ENCODE results near the gene VAT1. TPM values are rescaled to one million over a fixed set of nuclear protein-coding genes. Genes with fewer than 3 reads are reported as not detected.
"Not testable (repeated sequence)": the region's sequence is repeated elsewhere in the genome, so short reads cannot be mapped to it uniquely, and the experiment has no call there.

The VAT1 gene
- 114 TPM for polyA plus RNA-seq (2013, experiment 1 of 2)
- 125 TPM for polyA plus RNA-seq (2013, experiment 2 of 2)

- Histone ChIP-seq H3K4me3 (ENCODE audit: low read length) (peak within 1 kb of the TSS; percentile 96), H3K27me3 (ENCODE audit: insufficient read depth, low read length) (no peaks in the 10 kb centered on the region), H3K9ac (ENCODE audit: low read depth, low read length) (peak within 1 kb of the TSS; percentile 80), H3K27ac (ENCODE audit: low read depth, low read length) (peak within 1 kb of the TSS; percentile 76), H3K36me3 (ENCODE audit: insufficient read depth, low read length) (peaks cover 23% of the 10 kb centered on the region), H3K9me3 (ENCODE audit: insufficient read depth, low read depth, low read length) (no peaks in the 10 kb centered on the region), H3K4me1 (ENCODE audit: insufficient read depth, low read length) (peaks cover 23% of the 10 kb centered on the region)
- WGBS: under 1% methylated on average over 80 of the region's 80 CpGs
These were observed at the start of gene VAT1 for GRCh38 chr17:43021741-43022512. Gene VAT1 (minus strand): TSS chr17:43022385. CDS start chr17:43022322, 63 bp downstream.

DNA sequence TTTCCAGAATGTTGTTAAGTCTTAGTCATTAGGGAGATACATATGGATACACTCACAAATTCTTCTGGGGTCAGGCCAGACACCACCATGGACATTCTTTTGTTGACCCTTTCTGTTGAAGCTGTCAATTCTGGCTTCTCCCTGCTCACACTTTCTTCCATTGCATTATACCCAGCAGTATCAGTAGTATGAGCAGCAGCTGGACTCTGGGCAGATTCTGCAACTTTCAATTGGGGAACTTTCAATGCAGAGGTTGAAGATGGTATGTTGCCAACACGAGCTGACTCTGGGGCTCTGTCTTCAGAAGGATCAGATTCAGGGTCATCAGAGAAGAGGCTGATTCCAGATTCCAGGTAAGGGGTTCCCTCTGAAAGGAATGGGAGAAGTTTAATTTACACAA lies 48.7 kb upstream of the VAT1 start:
- no peaks in the 10 kb centered on the region for H3K9me3 ChIP-seq (ENCODE audit: insufficient read depth, low read depth, low read length)
- H3K36me3 ChIP-seq (ENCODE audit: insufficient read depth, low read length): peaks cover 61% of the 10 kb centered on the region
- 0 out of 2 replicates have a peak, but pooled peaks cover 4% of the 10 kb centered on the region for H3K4me1 ChIP-seq (ENCODE audit: insufficient read depth, low read length)
- H3K27ac ChIP-seq (ENCODE audit: low read depth, low read length): no peak overlapping the region
- 96% methylated on average over 1 of the region's 1 CpG for WGBS
- no peak overlapping the region for H3K4me3 ChIP-seq (ENCODE audit: low read length)
- H3K27me3 ChIP-seq (ENCODE audit: insufficient read depth, low read length): no peaks in the 10 kb centered on the region
- no peak overlapping the region for H3K9ac ChIP-seq (ENCODE audit: low read depth, low read length)

GRCh38 chr17:43070257-43070656 lies 48.1 kb upstream of the VAT1 start:
- Histone ChIP-seq H3K27ac (ENCODE audit: low read depth, low read length) (no peak overlapping the region), H3K9ac (ENCODE audit: low read depth, low read length) (no peak overlapping the region), H3K36me3 (ENCODE audit: insufficient read depth, low read length) (peaks cover 61% of the 10 kb centered on the region), H3K4me1 (ENCODE audit: insufficient read depth, low read length) (0 out of 2 replicates have a peak, but pooled peaks cover 4% of the 10 kb centered on the region), H3K27me3 (ENCODE audit: insufficient read depth, low read length) (no peaks in the 10 kb centered on the region), H3K4me3 (ENCODE audit: low read length) (no peak overlapping the region), H3K9me3 (ENCODE audit: insufficient read depth, low read depth, low read length) (no peaks in the 10 kb centered on the region)
- WGBS: 69% methylated on average over 1 of the region's 1 CpG

- no peak overlapping the region for H3K9ac ChIP-seq (ENCODE audit: low read depth, low read length)
- 95% methylated on average over 3 of the region's 3 CpGs for WGBS
- H3K36me3 ChIP-seq (ENCODE audit: insufficient read depth, low read length): peaks cover 61% of the 10 kb centered on the region
- H3K4me3 ChIP-seq (ENCODE audit: low read length): no peak overlapping the region
- H3K27ac ChIP-seq (ENCODE audit: low read depth, low read length): no peak overlapping the region
- no peaks in the 10 kb centered on the region for H3K9me3 ChIP-seq (ENCODE audit: insufficient read depth, low read depth, low read length)
- no peaks in the 10 kb centered on the region for H3K27me3 ChIP-seq (ENCODE audit: insufficient read depth, low read length)
- H3K4me1 ChIP-seq (ENCODE audit: insufficient read depth, low read length): 0 out of 2 replicates have a peak, but pooled peaks cover 4% of the 10 kb centered on the region
These were observed 47.2 kb upstream of the VAT1 start for GRCh38 chr17:43069368-43069898.

DNA sequence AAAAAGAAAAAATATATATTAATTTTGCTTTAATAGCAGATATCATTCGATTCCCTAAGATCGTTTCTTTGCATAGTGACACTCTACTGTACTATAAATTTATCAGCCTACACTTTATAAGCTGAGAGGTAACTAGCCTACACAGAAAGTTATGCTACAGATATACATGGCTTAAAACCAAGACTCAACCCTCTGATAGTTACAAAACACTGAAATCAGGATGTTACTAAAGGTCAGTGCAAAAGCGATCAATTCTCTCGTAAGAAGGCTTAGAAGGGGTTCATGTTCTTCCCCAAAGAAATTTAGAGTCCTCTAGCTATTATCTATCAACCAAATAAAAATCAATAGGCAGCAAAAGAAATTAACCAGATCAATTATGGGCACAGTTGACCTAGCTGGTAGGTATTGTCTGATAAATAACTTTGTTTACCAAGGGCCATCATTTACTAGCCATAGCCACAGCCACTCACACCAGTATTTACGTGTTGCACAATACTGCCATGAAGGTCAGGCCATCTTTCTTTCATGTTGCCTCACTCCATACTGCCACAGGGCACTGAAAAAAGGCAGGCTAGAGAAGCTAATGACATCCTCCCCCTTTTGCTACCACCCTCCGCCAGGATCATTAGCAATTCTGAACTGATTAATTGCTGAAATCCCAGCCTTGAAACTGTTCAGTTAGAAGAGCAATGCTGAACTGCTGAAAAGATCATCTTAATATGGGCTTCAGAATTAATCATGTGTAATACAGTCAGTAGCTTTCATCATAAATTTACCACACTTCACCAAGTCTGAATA lies 46.6 kb upstream of the VAT1 start:
- no peaks in the 10 kb centered on the region for H3K9me3 ChIP-seq (ENCODE audit: insufficient read depth, low read depth, low read length)
- H3K4me3 ChIP-seq (ENCODE audit: low read length): no peak overlapping the region
- H3K4me1 ChIP-seq (ENCODE audit: insufficient read depth, low read length): peaks cover 10% of the 10 kb centered on the region; the same call in 1 of the 2 replicates
- peaks cover 54% of the 10 kb centered on the region for H3K36me3 ChIP-seq (ENCODE audit: insufficient read depth, low read length)
- H3K27ac ChIP-seq (ENCODE audit: low read depth, low read length): no peak overlapping the region
- no peaks in the 10 kb centered on the region for H3K27me3 ChIP-seq (ENCODE audit: insufficient read depth, low read length)
- WGBS: 90% methylated on average over 6 of the region's 6 CpGs
- H3K9ac ChIP-seq (ENCODE audit: low read depth, low read length): no peak overlapping the region

GRCh38 chr17:43062984-43063638 lies 40.9 kb upstream of the VAT1 start:
- Histone ChIP-seq H3K36me3 (ENCODE audit: insufficient read depth, low read length) (peaks cover 53% of the 10 kb centered on the region), H3K4me1 (ENCODE audit: insufficient read depth, low read length) (peaks cover 15% of the 10 kb centered on the region), H3K4me3 (ENCODE audit: low read length) (no peak overlapping the region), H3K9ac (ENCODE audit: low read depth, low read length) (no peak overlapping the region), H3K27ac (ENCODE audit: low read depth, low read length) (peak overlapping the region; percentile 60), H3K27me3 (ENCODE audit: insufficient read depth, low read length) (no peaks in the 10 kb centered on the region), H3K9me3 (ENCODE audit: insufficient read depth, low read depth, low read length) (no peaks in the 10 kb centered on the region)
- 90% methylated on average over 9 of the region's 10 CpGs for WGBS

- Histone ChIP-seq H3K9ac (ENCODE audit: low read depth, low read length) (no peak overlapping the region), H3K27me3 (ENCODE audit: insufficient read depth, low read length) (no peaks in the 10 kb centered on the region), H3K36me3 (ENCODE audit: insufficient read depth, low read length) (peaks cover 66% of the 10 kb centered on the region), H3K4me3 (ENCODE audit: low read length) (no peak overlapping the region), H3K27ac (ENCODE audit: low read depth, low read length) (no peak overlapping the region), H3K4me1 (ENCODE audit: insufficient read depth, low read length) (no peaks in the 10 kb centered on the region), H3K9me3 (ENCODE audit: insufficient read depth, low read depth, low read length) (no peaks in the 10 kb centered on the region)
- WGBS: 97% methylated on average over 7 of the region's 7 CpGs
These were observed 33.9 kb upstream of the VAT1 start for GRCh38 chr17:43056051-43056450.

- H3K27me3 ChIP-seq (ENCODE audit: insufficient read depth, low read length); H3K4me1 ChIP-seq (ENCODE audit: insufficient read depth, low read length); H3K9me3 ChIP-seq (ENCODE audit: insufficient read depth, low read depth, low read length); H3K4me3 ChIP-seq (ENCODE audit: low read length); H3K9ac ChIP-seq (ENCODE audit: low read depth, low read length); H3K27ac ChIP-seq (ENCODE audit: low read depth, low read length): not testable (repeated sequence)
- peaks cover 64% of the 10 kb centered on the region for H3K36me3 ChIP-seq (ENCODE audit: insufficient read depth, low read length)
- 93% methylated on average over 7 of the region's 7 CpGs for WGBS
These were observed 30.8 kb upstream of the VAT1 start for GRCh38 chr17:43053008-43053407.

- Histone ChIP-seq H3K9me3 (ENCODE audit: insufficient read depth, low read depth, low read length) (no peaks in the 10 kb centered on the region), H3K9ac (ENCODE audit: low read depth, low read length) (no peak overlapping the region), H3K4me1 (ENCODE audit: insufficient read depth, low read length) (no peaks in the 10 kb centered on the region), H3K27ac (ENCODE audit: low read depth, low read length) (no peak overlapping the region), H3K36me3 (ENCODE audit: insufficient read depth, low read length) (peaks cover 67% of the 10 kb centered on the region), H3K4me3 (ENCODE audit: low read length) (no peak overlapping the region), H3K27me3 (ENCODE audit: insufficient read depth, low read length) (no peaks in the 10 kb centered on the region)
- WGBS: 96% methylated on average over 1 of the region's 1 CpG
These were observed 29.8 kb upstream of the VAT1 start for GRCh38 chr17:43051969-43052368.

- Histone ChIP-seq H3K36me3 (ENCODE audit: insufficient read depth, low read length) (peaks cover 27% of the 10 kb centered on the region), H3K9ac (ENCODE audit: low read depth, low read length) (no peak overlapping the region), H3K27ac (ENCODE audit: low read depth, low read length) (no peak overlapping the region), H3K4me3 (ENCODE audit: low read length) (no peak overlapping the region), H3K27me3 (ENCODE audit: insufficient read depth, low read length) (no peaks in the 10 kb centered on the region), H3K9me3 (ENCODE audit: insufficient read depth, low read depth, low read length) (no peaks in the 10 kb centered on the region), H3K4me1 (ENCODE audit: insufficient read depth, low read length) (peaks cover 29% of the 10 kb centered on the region)
- WGBS: 92% methylated on average over 4 of the region's 4 CpGs
These were observed 21.8 kb upstream of the VAT1 start for GRCh38 chr17:43044024-43044423.

DNA sequence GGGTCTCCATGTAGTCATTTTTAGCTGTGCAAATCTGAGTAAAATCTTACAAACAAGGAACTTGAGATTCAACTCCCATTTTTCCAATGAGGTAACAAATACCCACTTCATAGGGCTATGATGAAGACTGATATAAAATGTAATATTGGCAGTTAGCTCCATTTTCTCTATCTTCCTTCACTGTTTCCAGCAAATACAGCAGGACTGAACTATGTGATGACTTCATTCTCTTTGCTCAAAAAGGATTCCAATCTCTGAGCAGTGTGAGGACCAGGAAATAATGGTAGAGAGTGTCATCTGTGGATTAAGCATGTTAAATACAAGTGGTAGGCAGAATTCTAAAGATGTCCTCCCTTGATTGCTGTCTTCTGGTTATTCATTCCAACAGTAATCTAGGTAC lies 21.1 kb upstream of the VAT1 start:
- Histone ChIP-seq H3K27ac (ENCODE audit: low read depth, low read length) (peak overlapping the region; percentile 40; the same call in 1 of the 2 replicates), H3K27me3 (ENCODE audit: insufficient read depth, low read length) (no peaks in the 10 kb centered on the region), H3K9me3 (ENCODE audit: insufficient read depth, low read depth, low read length) (no peaks in the 10 kb centered on the region), H3K36me3 (ENCODE audit: insufficient read depth, low read length) (peaks cover 22% of the 10 kb centered on the region), H3K4me1 (ENCODE audit: insufficient read depth, low read length) (peaks cover 29% of the 10 kb centered on the region), H3K9ac (ENCODE audit: low read depth, low read length) (no peak overlapping the region), H3K4me3 (ENCODE audit: low read length) (no peak overlapping the region)
